Measurements from ENCODE around the gene ERCC3. TPM values are rescaled to one million over a fixed set of nuclear protein-coding genes. Genes with fewer than 3 reads are reported as not detected.
"Not testable (repeated sequence)": the region's sequence is repeated elsewhere in the genome, so short reads cannot be mapped to it uniquely, and the experiment has no call there.

Gene ERCC3
- total RNA-seq, 1 donor from 2014 or later = 45.1 TPM

GRCh38 chr2:127256381-127256780 is 37.6 kb downstream of the ERCC3 start:
- H3K36me3 Mint-ChIP-seq (ENCODE audit: low read depth, unreplicated experiment) = peaks cover 44% of the 10 kb centered on the region
- no peak for TF ChIP-seq CTCF (IDR thresholded peaks at IDR 0.05; ENCODE audit: unreplicated experiment)
- H3K27ac Mint-ChIP-seq (ENCODE audit: unreplicated experiment) = peak overlapping the region; percentile 36
- H3K9me3 Mint-ChIP-seq (ENCODE audit: unreplicated experiment) = no peaks in the 10 kb centered on the region
- H3K4me3 Mint-ChIP-seq (ENCODE audit: unreplicated experiment) = no peak overlapping the region
- peaks cover 1% of the 10 kb centered on the region for H3K27me3 Mint-ChIP-seq (ENCODE audit: unreplicated experiment)
- peaks cover 17% of the 10 kb centered on the region for H3K4me1 Mint-ChIP-seq (ENCODE audit: unreplicated experiment)
- DNase-seq (ENCODE audit: low spot score) = no peak

- Mint-ChIP-seq H3K4me1 (ENCODE audit: unreplicated experiment) (peaks cover 17% of the 10 kb centered on the region), H3K36me3 (ENCODE audit: low read depth, unreplicated experiment) (peaks cover 44% of the 10 kb centered on the region), H3K4me3 (ENCODE audit: unreplicated experiment) (peak overlapping the region; percentile 2), H3K27me3 (ENCODE audit: unreplicated experiment) (peaks cover 1% of the 10 kb centered on the region), H3K27ac (ENCODE audit: unreplicated experiment) (peak overlapping the region; percentile 23), H3K9me3 (ENCODE audit: unreplicated experiment) (no peaks in the 10 kb centered on the region)
- DNase-seq (ENCODE audit: low spot score) = no peak
- TF ChIP-seq CTCF (IDR thresholded peaks at IDR 0.05; ENCODE audit: unreplicated experiment) = no peak
Measured at GRCh38 chr2:127255721-127256120, 38.2 kb downstream of the ERCC3 start.

- peaks cover 17% of the 10 kb centered on the region for H3K4me1 Mint-ChIP-seq (ENCODE audit: unreplicated experiment)
- no peak overlapping the region for H3K4me3 Mint-ChIP-seq (ENCODE audit: unreplicated experiment)
- peak overlapping the region; percentile 26 for H3K27ac Mint-ChIP-seq (ENCODE audit: unreplicated experiment)
- DNase-seq (ENCODE audit: low spot score) = no peak
- peaks cover 44% of the 10 kb centered on the region for H3K36me3 Mint-ChIP-seq (ENCODE audit: low read depth, unreplicated experiment)
- H3K9me3 Mint-ChIP-seq (ENCODE audit: unreplicated experiment) = no peaks in the 10 kb centered on the region
- no peak for TF ChIP-seq CTCF (IDR thresholded peaks at IDR 0.05; ENCODE audit: unreplicated experiment)
- H3K27me3 Mint-ChIP-seq (ENCODE audit: unreplicated experiment) = peaks cover 1% of the 10 kb centered on the region
Measured at GRCh38 chr2:127255146-127255545, 38.8 kb downstream of the ERCC3 start.

GRCh38 chr2:127254386-127254981 is 39.5 kb downstream of the ERCC3 start:
- H3K27me3 Mint-ChIP-seq (ENCODE audit: unreplicated experiment) = peaks cover 1% of the 10 kb centered on the region
- no peak overlapping the region for H3K27ac Mint-ChIP-seq (ENCODE audit: unreplicated experiment)
- no peak overlapping the region for H3K4me3 Mint-ChIP-seq (ENCODE audit: unreplicated experiment)
- no peaks in the 10 kb centered on the region for H3K9me3 Mint-ChIP-seq (ENCODE audit: unreplicated experiment)
- DNase-seq (ENCODE audit: low spot score) = no peak
- no peak for TF ChIP-seq CTCF (IDR thresholded peaks at IDR 0.05; ENCODE audit: unreplicated experiment)
- peaks cover 37% of the 10 kb centered on the region for H3K36me3 Mint-ChIP-seq (ENCODE audit: low read depth, unreplicated experiment)
- H3K4me1 Mint-ChIP-seq (ENCODE audit: unreplicated experiment) = peaks cover 17% of the 10 kb centered on the region

- H3K4me3 Mint-ChIP-seq (ENCODE audit: unreplicated experiment); H3K27me3 Mint-ChIP-seq (ENCODE audit: unreplicated experiment); H3K27ac Mint-ChIP-seq (ENCODE audit: unreplicated experiment); H3K4me1 Mint-ChIP-seq (ENCODE audit: unreplicated experiment); DNase-seq (ENCODE audit: low spot score); H3K9me3 Mint-ChIP-seq (ENCODE audit: unreplicated experiment): not testable (repeated sequence)
- H3K36me3 Mint-ChIP-seq (ENCODE audit: low read depth, unreplicated experiment) = peaks cover 13% of the 10 kb centered on the region
Measured at GRCh38 chr2:127241184-127241583, 52.8 kb downstream of the ERCC3 start.
